Vagina (tissue), 2 donors: ENCODE measurements around the gene NLGN3. TPM values are rescaled to one million over a fixed set of nuclear protein-coding genes. Genes with fewer than 3 reads are reported as not detected.

ENCODE experiments used
- DNase-seq, 2 donors: peaks; one replicate each; pipeline ENCODE4 v3.0.0-alpha.2; 2017; ENCODE audit errors: extremely low spot score in 2 of 2
- H3K27ac ChIP-seq: fragments of 200-600 bp; sonication (generic); one replicate; pipeline ENCODE4 v1.5.1; 2019
- H3K27me3 ChIP-seq: fragments of 200-600 bp; sonication (generic); one replicate; pipeline ENCODE4 v1.5.1; 2019
- H3K36me3 ChIP-seq, 2 donors: fragments of 200-600 bp; sonication (generic); one replicate each; pipeline ENCODE4 v1.5.1; 2017 to 2019
- H3K4me1 ChIP-seq: fragments of 200-600 bp; sonication (generic); one replicate; pipeline ENCODE4 v1.5.1; 2019
- H3K4me3 ChIP-seq, 2 donors: fragments of 200-600 bp; sonication (generic); 1 replicate in 1 of 2; 2 replicates in 1 of 2; pipeline ENCODE4 v1.5.1; 2016 to 2019
- H3K9me3 ChIP-seq: fragments of 200-600 bp; sonication (generic); one replicate; pipeline ENCODE4 v1.5.1; 2019
- CTCF ChIP-seq, 3 experiments: fragments of 450-650 bp in 2 of 3; fragments of 200-600 bp in 1 of 3; sonication (generic) in 1 of 3; IDR thresholded peaks; one replicate each; pipeline ENCODE4 v1.5.1; 2017 to 2019; ENCODE audit warnings: antibody characterized with exemption in 3 of 3, mild to moderate bottlenecking in 2 of 3, moderate library complexity in 2 of 3
- POLR2A ChIP-seq, 2 donors: fragments of 450-650 bp; IDR thresholded peaks; one replicate each; pipeline ENCODE4 v1.6.1; 2017; ENCODE audit warnings: antibody characterized with exemption in 2 of 2, mild to moderate bottlenecking in 2 of 2, moderate library complexity in 2 of 2
- POLR2AphosphoS5 ChIP-seq, 2 donors: sonication (generic); formaldehyde crosslinking; IDR thresholded peaks; one replicate each; pipeline ENCODE4 v1.9.0; 2017; ENCODE audit warnings: antibody characterized with exemption in 2 of 2, mild to moderate bottlenecking in 2 of 2, low read depth in 1 of 2; ENCODE audit not compliant: insufficient read depth in 1 of 2
- intact Hi-C: fragments of 100-400 bp; cut with DNase I; formaldehyde crosslinking; loops from one replicate; pipeline ENCODE4 v1.15.1; 2023
- total RNA-seq: library from RNA; depleted of rRNA; stranded (reverse); fragments of >200 nt; gene quantifications from one replicate; pipeline ENCODE4 v1.2.3, GENCODE V29; 2016

The NLGN3 gene
- total RNA-seq, 1 donor from 2014 or later: 1.7 TPM

- intact Hi-C loops: no loop called here
- H3K27ac ChIP-seq: peak overlapping the region; percentile 74
Observed at GRCh38 chrX:71182871-71183270, 38.2 kb downstream of the NLGN3 start.

DNA sequence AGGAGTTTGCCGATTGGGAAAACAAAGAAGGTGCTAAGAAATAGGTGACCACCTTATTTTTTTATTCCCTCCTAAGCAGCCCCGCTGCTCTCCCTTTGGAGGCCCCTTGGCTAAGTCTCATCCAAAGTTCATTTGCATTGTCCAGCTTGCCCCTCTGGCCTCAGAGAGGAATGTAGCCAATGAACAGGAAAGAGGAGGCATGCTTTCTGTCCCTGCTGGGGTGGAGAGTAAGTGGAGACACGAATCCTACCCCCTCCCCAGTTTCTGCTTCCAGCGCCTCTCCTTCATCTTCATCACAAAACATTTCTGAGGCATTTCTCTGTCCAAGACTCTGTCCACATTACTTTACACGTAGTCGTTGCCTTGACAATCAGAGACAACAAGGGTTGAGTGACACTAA, 38.7 kb downstream of the NLGN3 start:
- Histone ChIP-seq H3K4me3 (no peak overlapping the region), H3K27me3 (no peaks in the 10 kb centered on the region), H3K9me3 (no peaks in the 10 kb centered on the region), H3K36me3 (no peaks in the 10 kb centered on the region), H3K4me1 (no peaks in the 10 kb centered on the region), H3K27ac (no peak overlapping the region)
- no peak for DNase-seq
- intact Hi-C loops: no loop called here
- TF ChIP-seq POLR2A (IDR thresholded peaks at IDR 0.05): no peak
- TF ChIP-seq CTCF (IDR thresholded peaks at IDR 0.05): no peak
- TF ChIP-seq POLR2AphosphoS5 (IDR thresholded peaks at IDR 0.05; ENCODE audit: insufficient read depth in 1 of 2, low read depth in 1 of 2): no peak

More at GRCh38 chrX:71182871-71183270, 38.2 kb downstream of the NLGN3 start:
- Histone ChIP-seq H3K27me3 (no peaks in the 10 kb centered on the region), H3K4me1 (no peaks in the 10 kb centered on the region), H3K9me3 (no peaks in the 10 kb centered on the region), H3K4me3 (peak overlapping the region in 1 of 2 donors; percentile 43), H3K36me3 (no peaks in the 10 kb centered on the region)
- TF ChIP-seq POLR2A (IDR thresholded peaks at IDR 0.05) (no peak), CTCF (IDR thresholded peaks at IDR 0.05) (no peak), POLR2AphosphoS5 (IDR thresholded peaks at IDR 0.05; ENCODE audit: insufficient read depth in 1 of 2, low read depth in 1 of 2) (no peak)
- no peak for DNase-seq

DNA sequence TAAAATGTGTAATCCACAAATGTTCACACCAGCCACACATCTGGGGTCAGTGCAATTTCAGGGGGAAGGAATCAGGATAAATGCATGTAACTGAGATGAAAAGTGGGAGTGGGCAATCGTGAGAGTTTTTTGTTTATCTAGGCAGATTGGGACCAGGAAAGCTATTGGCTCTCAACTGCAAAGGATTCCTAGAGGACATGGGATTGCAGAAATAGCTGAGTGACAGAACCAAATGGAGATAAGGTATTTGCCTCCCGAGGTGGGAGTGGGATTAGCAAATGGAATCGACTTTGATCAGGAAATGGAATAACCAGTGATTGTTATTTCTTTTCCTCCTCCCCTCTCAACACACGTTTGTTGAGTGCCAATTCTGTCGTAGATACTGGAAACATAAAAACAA, 39.5 kb downstream of the NLGN3 start:
- H3K27ac ChIP-seq: no peak overlapping the region
- TF ChIP-seq POLR2AphosphoS5 (IDR thresholded peaks at IDR 0.05; ENCODE audit: insufficient read depth in 1 of 2, low read depth in 1 of 2) (no peak), CTCF (IDR thresholded peaks at IDR 0.05) (no peak)
- H3K36me3 ChIP-seq: no peaks in the 10 kb centered on the region
- H3K4me3 ChIP-seq: no peak overlapping the region
- H3K27me3 ChIP-seq: no peaks in the 10 kb centered on the region
- intact Hi-C loops: no loop called here
- DNase-seq: no peak
- H3K9me3 ChIP-seq: no peaks in the 10 kb centered on the region
- no peaks in the 10 kb centered on the region for H3K4me1 ChIP-seq

DNA sequence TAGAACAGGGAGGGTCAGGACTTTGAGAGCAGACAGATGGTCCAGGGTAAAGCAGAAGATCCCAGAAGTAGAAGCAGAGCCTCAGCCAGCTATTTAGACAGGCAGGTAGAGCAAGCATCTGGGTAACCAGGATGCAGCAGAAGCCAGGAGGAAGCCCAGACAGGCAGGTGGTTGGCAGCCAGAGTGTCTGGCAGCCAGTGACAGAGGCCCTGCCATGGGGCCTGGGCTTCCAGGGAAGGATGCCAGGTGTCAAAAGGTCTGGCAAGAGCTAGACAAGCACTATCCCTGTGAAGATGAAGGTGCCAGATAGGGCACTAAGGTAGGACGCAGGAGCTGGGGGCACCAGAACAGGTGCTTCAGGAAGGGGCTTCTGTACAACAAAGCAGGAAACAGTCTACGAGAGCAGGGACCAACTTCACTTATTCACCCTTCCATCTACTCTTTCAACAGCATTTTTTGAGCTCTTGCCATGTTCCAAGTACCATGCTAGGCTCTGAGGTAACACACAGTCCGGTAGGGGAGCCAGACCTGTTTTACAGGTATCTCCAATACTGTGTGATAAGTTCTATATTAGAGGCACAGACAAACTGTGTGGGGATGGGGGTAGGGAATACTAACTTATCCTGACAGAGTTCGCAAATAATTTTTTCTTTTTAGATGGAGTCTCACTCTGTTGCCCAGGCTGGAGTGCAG, 40.3 kb downstream of the NLGN3 start:
- intact Hi-C loops: no loop called here
- TF ChIP-seq POLR2A (IDR thresholded peaks at IDR 0.05): no peak
- TF ChIP-seq POLR2AphosphoS5 (IDR thresholded peaks at IDR 0.05; ENCODE audit: insufficient read depth in 1 of 2, low read depth in 1 of 2): no peak
- TF ChIP-seq CTCF (IDR thresholded peaks at IDR 0.05): no peak
- Histone ChIP-seq H3K36me3 (no peaks in the 10 kb centered on the region), H3K9me3 (no peaks in the 10 kb centered on the region), H3K4me1 (no peaks in the 10 kb centered on the region), H3K4me3 (no peak overlapping the region), H3K27me3 (no peaks in the 10 kb centered on the region), H3K27ac (no peak overlapping the region)
- DNase-seq: no peak

DNA sequence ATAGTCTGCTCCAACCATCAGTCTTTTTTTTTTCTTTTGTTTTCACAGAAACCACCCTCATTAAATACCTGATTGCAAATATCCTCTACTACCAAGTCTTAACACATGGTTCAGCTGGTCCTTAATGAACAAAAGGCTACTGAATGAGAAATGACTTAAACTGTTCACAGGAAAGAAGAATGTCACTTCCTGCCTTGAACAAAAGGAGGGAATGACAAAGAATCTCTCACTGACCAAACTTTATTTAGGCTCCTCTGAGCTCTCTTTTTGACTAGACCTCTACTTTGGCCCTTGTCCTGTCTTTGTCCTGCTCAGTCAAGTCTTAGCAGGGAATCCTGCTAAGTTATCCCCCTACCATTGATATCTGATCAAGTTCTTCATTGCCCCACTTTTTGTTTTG, 46.6 kb downstream of the NLGN3 start:
- Histone ChIP-seq H3K9me3 (no peaks in the 10 kb centered on the region), H3K27me3 (no peaks in the 10 kb centered on the region), H3K4me1 (no peaks in the 10 kb centered on the region), H3K27ac (no peak overlapping the region), H3K4me3 (no peak overlapping the region), H3K36me3 (no peaks in the 10 kb centered on the region)
- intact Hi-C loops: no loop called here
- TF ChIP-seq POLR2A (IDR thresholded peaks at IDR 0.05) (no peak), CTCF (IDR thresholded peaks at IDR 0.05) (no peak), POLR2AphosphoS5 (IDR thresholded peaks at IDR 0.05; ENCODE audit: insufficient read depth in 1 of 2, low read depth in 1 of 2) (no peak)
- no peak for DNase-seq
